NK-92 (cell line): ENCODE data around the gene LAP3.
"Not testable (repeated sequence)": the region's sequence is repeated elsewhere in the genome, so short reads cannot be mapped to it uniquely, and the experiment has no call there.

Experiments
- DNase-seq: peaks from one replicate; lab custom pipeline; 2025; ENCODE audit not compliant: unreplicated experiment; lab: John Stamatoyannopoulos, UW

LAP3 gene

GRCh38 chr4:17561195-17561909, 15.6 kb upstream of the LAP3 start:
- no peak for DNase-seq

- DNase-seq, result no peak
Observed at GRCh38 chr4:17562157-17562556, 14.8 kb upstream of the LAP3 start.

GRCh38 chr4:17565846-17566245, 11.2 kb upstream of the LAP3 start:
- DNase-seq, result no peak

GRCh38 chr4:17567271-17567670, 9.7 kb upstream of the LAP3 start:
- no peak for DNase-seq

- no peak for DNase-seq
Observed at GRCh38 chr4:17574206-17574605, 2.8 kb upstream of the LAP3 start.

GRCh38 chr4:17575177-17575576, 1.8 kb upstream of the LAP3 start:
- DNase-seq, result not testable (repeated sequence)

- DNase-seq, result no peak
Observed at GRCh38 chr4:17577665-17578481, 875 bp downstream of the LAP3 start.

GRCh38 chr4:17578482-17578891, 1.5 kb downstream of the LAP3 start:
- DNase-seq, result no peak

- DNase-seq, result no peak
Observed at GRCh38 chr4:17580969-17581368, 4.0 kb downstream of the LAP3 start.

- no peak for DNase-seq
Observed at GRCh38 chr4:17583276-17583675, 6.3 kb downstream of the LAP3 start.

- no peak for DNase-seq
Observed at GRCh38 chr4:17583941-17584340, 6.9 kb downstream of the LAP3 start.

- no peak for DNase-seq
Observed at GRCh38 chr4:17584521-17585213, 7.7 kb downstream of the LAP3 start.

- DNase-seq, result no peak
Observed at GRCh38 chr4:17587094-17587822, 10.3 kb downstream of the LAP3 start.

GRCh38 chr4:17589355-17589754, 12.4 kb downstream of the LAP3 start:
- no peak for DNase-seq

- no peak for DNase-seq
Observed at GRCh38 chr4:17595471-17596005, 18.5 kb downstream of the LAP3 start.

GRCh38 chr4:17597517-17597916, 20.5 kb downstream of the LAP3 start:
- DNase-seq, result no peak

GRCh38 chr4:17599826-17600225, 22.8 kb downstream of the LAP3 start:
- no peak for DNase-seq

- DNase-seq, result no peak
Observed at GRCh38 chr4:17605236-17605635, 28.2 kb downstream of the LAP3 start.

GRCh38 chr4:17613761-17614415, 36.9 kb downstream of the LAP3 start:
- no peak for DNase-seq
